Tibial nerve (tissue), 4 donors: ENCODE results near the gene DOP1B.
A peak's percentile ranks its signal among the peaks of the same experiment; 100 is the strongest.

Experiments used
- CTCF ChIP-seq, 5 experiments: fragments of 200-600 bp in 3 of 5; fragments of 450-650 bp in 2 of 5; sonication (generic) in 3 of 5; IDR thresholded peaks; one replicate each; pipeline ENCODE4 v1.5.1; 2016 to 2019; ENCODE audit warnings: antibody characterized with exemption in 5 of 5, mild to moderate bottlenecking in 3 of 5, moderate library complexity in 2 of 5
- EP300 ChIP-seq, 2 donors: sonication (generic); formaldehyde crosslinking; IDR thresholded peaks; one replicate each; pipeline ENCODE4 v1.6.1; 2017; ENCODE audit warnings: antibody characterized with exemption in 2 of 2, mild to moderate bottlenecking in 1 of 2
- POLR2A ChIP-seq, 2 donors: fragments of 450-650 bp; IDR thresholded peaks; one replicate each; pipeline ENCODE4 v1.6.1; 2017; ENCODE audit warnings: antibody characterized with exemption in 2 of 2, mild to moderate bottlenecking in 2 of 2, moderate library complexity in 2 of 2

- TF ChIP-seq POLR2A (IDR thresholded peaks at IDR 0.05) (no peak), CTCF (IDR thresholded peaks at IDR 0.05) (no peak), EP300 (IDR thresholded peaks at IDR 0.05) (peak in 1 of 2 donors; percentile 46)
Observed at GRCh38 chr21:36149788-36150711, 6.6 kb upstream of the DOP1B start.
